Caco-2 (cell line): ENCODE data around the gene SRPK2. TPM values are rescaled to one million over a fixed set of nuclear protein-coding genes. Genes with fewer than 3 reads are reported as not detected.

Experiments
- BruUV-seq: library from RNA; stranded (reverse); fragments of 400-500 nt; replicated peaks from 2 replicates; lab custom pipeline; 2021; lab: Mats Ljungman, UMichigan
- CTCF ChIA-PET: fragments of 300-600 bp; sonication (Branson Sonifier 250); formaldehyde crosslinking; loops from one replicate; lab custom pipeline; 2022; ENCODE audit warnings: antibody characterized with exemption; lab: Charles Lee
- POLR2A ChIA-PET: fragments of 300-600 bp; sonication (Branson Sonifier 250); formaldehyde crosslinking; loops from one replicate; lab custom pipeline; 2022; ENCODE audit warnings: antibody characterized with exemption; lab: Charles Lee
- DNase-seq, 2 experiments: peaks; one replicate each; pipeline versions ENCODE4 v3.0.0 to v3.0.0-alpha.2; 2020 to 2022
- H3K27me3 ChIP-seq: replicated peaks from 2 replicates; pipeline ENCODE4 v1.6.0; 2011; ENCODE audit warnings: low read length; ENCODE audit not compliant: control insufficient read depth, insufficient read depth
- H3K36me3 ChIP-seq: 2 replicates; pipeline ENCODE4 v1.5.1; 2011; ENCODE audit warnings: low read length; ENCODE audit not compliant: control insufficient read depth, insufficient read depth
- H3K4me1 ChIP-seq: fragments of 250-450 bp; sonication (Bioruptor Pico); 2 replicates; pipeline ENCODE4 v1.5.1; 2020; ENCODE audit warnings: mild to moderate bottlenecking
- H3K4me3 ChIP-seq: 2 replicates; pipeline ENCODE4 v1.5.1; 2011; ENCODE audit warnings: low read depth, mild to moderate bottlenecking, control low read depth, low read length
- H3K9me3 ChIP-seq: fragments of 250-450 bp; sonication (Bioruptor Pico); 2 replicates; pipeline ENCODE4 v1.5.1; 2020; ENCODE audit warnings: mild to moderate bottlenecking, moderate library complexity
- H3K27ac Mint-ChIP-seq: one replicate; pipeline ENCODE4 v1.8.0; 2022; ENCODE audit warnings: mixed read lengths; ENCODE audit not compliant: unreplicated experiment
- H3K27me3 Mint-ChIP-seq: one replicate; pipeline ENCODE4 v1.8.0; 2022; ENCODE audit warnings: mixed read lengths; ENCODE audit not compliant: insufficient read depth, unreplicated experiment
- H3K36me3 Mint-ChIP-seq: one replicate; pipeline ENCODE4 v1.8.0; 2022; ENCODE audit warnings: mild to moderate bottlenecking, mixed read lengths; ENCODE audit not compliant: insufficient read depth, unreplicated experiment
- H3K4me1 Mint-ChIP-seq: one replicate; pipeline ENCODE4 v1.8.0; 2022; ENCODE audit warnings: low read depth, mixed read lengths; ENCODE audit not compliant: unreplicated experiment
- H3K4me3 Mint-ChIP-seq: one replicate; pipeline ENCODE4 v1.8.0; 2022; ENCODE audit warnings: mild to moderate bottlenecking, moderate library complexity, mixed read lengths; ENCODE audit not compliant: unreplicated experiment
- H3K9me3 Mint-ChIP-seq: one replicate; pipeline ENCODE4 v1.8.0; 2022; ENCODE audit warnings: mixed read lengths; ENCODE audit not compliant: unreplicated experiment
- intact Hi-C: fragments of 100-400 bp; cut with micrococcal nuclease; formaldehyde crosslinking; loops from one replicate; pipeline ENCODE4 v1.10.0; 2022; ENCODE audit not compliant: unreplicated experiment
- total RNA-seq: library from RNA; stranded (reverse); gene quantifications from 2 replicates; pipeline ENCODE4 v1.2.3, GENCODE V29; 2022
- TF ChIP-seq, protein P1 (sequence below), 2 experiments: fragments of 200-600 bp in 1 of 2; IDR thresholded peaks; 1 replicate in 1 of 2; 2 replicates in 1 of 2; pipeline versions ENCODE4 v1.5.1 to v1.8.0; 2011 to 2022; ENCODE audit warnings: antibody characterized with exemption in 1 of 2, control low read depth in 1 of 2, inconsistent platforms in 1 of 2, low read depth in 1 of 2, low read length in 1 of 2, mild to moderate bottlenecking in 1 of 2, moderate library complexity in 1 of 2; ENCODE audit not compliant: insufficient read depth in 1 of 2, severe bottlenecking in 1 of 2, unreplicated experiment in 1 of 2

The SRPK2 gene
- total RNA-seq, 1 experiment from 2014 or later, result 39.9 TPM

DNA sequence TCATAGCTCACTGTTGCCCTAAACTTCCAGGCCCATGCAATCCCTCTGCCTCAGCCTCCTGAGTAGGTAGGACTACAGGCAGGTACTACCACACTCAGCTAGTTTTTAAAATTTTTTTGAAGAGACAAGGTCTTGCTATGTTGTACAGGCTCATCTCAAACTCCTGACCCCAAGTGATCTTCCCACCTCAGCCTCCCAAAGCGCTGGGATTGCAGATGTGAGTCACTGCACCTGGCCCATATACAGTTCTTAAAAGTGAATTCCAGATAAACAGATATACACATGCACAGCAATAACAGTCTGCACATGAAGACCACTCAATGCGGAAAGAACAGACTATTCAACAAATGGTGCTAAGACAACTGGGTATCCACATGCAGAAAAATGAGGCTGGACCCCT lies 67.8 kb downstream of the SRPK2 start:
- H3K36me3 ChIP-seq, result no peaks in the 10 kb centered on the region
- H3K4me3 ChIP-seq, result no peak overlapping the region
- no peaks in the 10 kb centered on the region for H3K27me3 ChIP-seq
- Mint-ChIP-seq H3K27me3 (no peaks in the 10 kb centered on the region), H3K27ac (no peak overlapping the region), H3K4me3 (no peak overlapping the region), H3K9me3 (no peaks in the 10 kb centered on the region), H3K36me3 (peaks cover 7% of the 10 kb centered on the region), H3K4me1 (peaks cover 16% of the 10 kb centered on the region)
- ChIA-PET POLR2A (no interaction called here), CTCF (no interaction called here)
- no peaks in the 10 kb centered on the region for H3K9me3 ChIP-seq
- TF ChIP-seq, protein P1, sequence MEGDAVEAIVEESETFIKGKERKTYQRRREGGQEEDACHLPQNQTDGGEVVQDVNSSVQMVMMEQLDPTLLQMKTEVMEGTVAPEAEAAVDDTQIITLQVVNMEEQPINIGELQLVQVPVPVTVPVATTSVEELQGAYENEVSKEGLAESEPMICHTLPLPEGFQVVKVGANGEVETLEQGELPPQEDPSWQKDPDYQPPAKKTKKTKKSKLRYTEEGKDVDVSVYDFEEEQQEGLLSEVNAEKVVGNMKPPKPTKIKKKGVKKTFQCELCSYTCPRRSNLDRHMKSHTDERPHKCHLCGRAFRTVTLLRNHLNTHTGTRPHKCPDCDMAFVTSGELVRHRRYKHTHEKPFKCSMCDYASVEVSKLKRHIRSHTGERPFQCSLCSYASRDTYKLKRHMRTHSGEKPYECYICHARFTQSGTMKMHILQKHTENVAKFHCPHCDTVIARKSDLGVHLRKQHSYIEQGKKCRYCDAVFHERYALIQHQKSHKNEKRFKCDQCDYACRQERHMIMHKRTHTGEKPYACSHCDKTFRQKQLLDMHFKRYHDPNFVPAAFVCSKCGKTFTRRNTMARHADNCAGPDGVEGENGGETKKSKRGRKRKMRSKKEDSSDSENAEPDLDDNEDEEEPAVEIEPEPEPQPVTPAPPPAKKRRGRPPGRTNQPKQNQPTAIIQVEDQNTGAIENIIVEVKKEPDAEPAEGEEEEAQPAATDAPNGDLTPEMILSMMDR (IDR thresholded peaks at IDR 0.05; ENCODE audit: insufficient read depth in 1 of 2, low read depth in 1 of 2, low read length in 1 of 2, severe bottlenecking in 1 of 2, unreplicated experiment in 1 of 2), result no peak
- BruUV-seq, result no TSS peak
- peaks cover 14% of the 10 kb centered on the region for H3K4me1 ChIP-seq
- intact Hi-C loops, result loop anchor here (10.0 kb wide), 1 partner anchor 396 kb away; no protein-coding TSS in a partner anchor
- DNase-seq, result no peak

DNA sequence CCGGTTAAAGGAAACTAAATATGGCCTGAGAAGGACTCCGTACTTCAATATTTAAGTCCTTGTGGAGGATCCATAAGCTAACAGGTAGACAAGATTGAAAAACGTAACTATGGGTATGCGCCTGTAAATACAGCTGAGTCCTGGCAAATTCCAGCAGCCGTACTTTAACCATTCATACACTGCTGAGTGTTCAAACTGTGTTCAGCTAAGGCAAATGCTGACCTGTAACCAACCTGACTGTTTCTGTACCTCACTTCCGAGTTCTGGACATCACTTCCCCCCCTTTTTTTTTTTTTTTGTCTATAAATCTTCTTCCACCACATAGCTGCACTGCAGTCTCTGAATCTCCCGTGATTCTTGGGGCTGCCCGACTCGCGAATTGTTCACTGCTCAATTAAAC lies 69.1 kb downstream of the SRPK2 start:
- no peaks in the 10 kb centered on the region for H3K9me3 ChIP-seq
- Mint-ChIP-seq H3K36me3 (peaks cover 7% of the 10 kb centered on the region), H3K9me3 (no peaks in the 10 kb centered on the region), H3K4me3 (no peak overlapping the region), H3K4me1 (peaks cover 16% of the 10 kb centered on the region), H3K27ac (no peak overlapping the region), H3K27me3 (no peaks in the 10 kb centered on the region)
- BruUV-seq, result no TSS peak
- H3K4me1 ChIP-seq, result peaks cover 14% of the 10 kb centered on the region
- POLR2A ChIA-PET, result interaction anchor here (0.6 kb wide), 1 partner anchor 26 kb away, joined by 6 read pairs; no protein-coding TSS in a partner anchor
- H3K4me3 ChIP-seq, result no peak overlapping the region
- H3K27me3 ChIP-seq, result no peaks in the 10 kb centered on the region
- intact Hi-C loops, result no loop called here
- CTCF ChIA-PET, result interaction anchor here (0.7 kb wide), 1 partner anchor 103 kb away, joined by 3 read pairs; no protein-coding TSS in a partner anchor
- H3K36me3 ChIP-seq, result no peaks in the 10 kb centered on the region
- DNase-seq, result no peak
- TF ChIP-seq, protein P1 (IDR thresholded peaks at IDR 0.05; ENCODE audit: insufficient read depth in 1 of 2, low read depth in 1 of 2, low read length in 1 of 2, severe bottlenecking in 1 of 2, unreplicated experiment in 1 of 2), result no peak

DNA sequence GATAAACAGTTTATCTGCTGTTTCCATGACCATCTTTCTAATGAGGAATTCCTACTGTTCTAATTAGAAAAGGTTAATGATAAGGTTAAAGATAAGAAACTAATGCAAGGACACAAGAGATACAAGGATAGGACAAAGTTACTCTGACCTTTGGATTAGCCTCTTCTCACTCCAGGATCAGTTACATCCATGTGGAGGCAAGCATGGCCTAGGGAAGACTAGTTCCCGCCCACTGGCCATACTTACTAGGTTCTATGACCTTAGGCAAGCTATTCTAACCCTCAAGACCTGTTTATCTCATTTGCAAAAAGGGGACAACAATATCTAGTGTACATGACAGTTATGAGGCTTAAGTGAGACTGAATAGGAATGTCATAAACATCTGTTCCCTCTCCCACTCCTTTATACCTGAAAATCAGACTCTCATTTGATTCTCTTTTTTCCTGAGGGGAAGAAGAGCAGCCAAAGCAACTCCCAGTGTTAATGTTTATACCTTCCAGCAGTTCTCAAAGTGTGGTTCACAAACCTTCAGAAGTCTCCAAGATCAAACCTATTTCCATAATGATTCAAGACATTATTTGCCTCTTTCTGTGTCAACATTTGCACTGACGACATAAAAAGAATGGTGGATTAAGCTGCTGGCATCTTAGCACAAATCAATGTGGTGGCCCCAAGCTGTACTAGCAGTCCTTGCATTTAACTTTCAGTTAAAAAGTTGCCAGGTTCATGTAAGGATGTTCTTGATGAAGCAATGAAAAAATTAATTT lies 72.0 kb downstream of the SRPK2 start:
- Mint-ChIP-seq H3K4me3 (peak overlapping the region; percentile 29), H3K27me3 (no peaks in the 10 kb centered on the region), H3K36me3 (peaks cover 3% of the 10 kb centered on the region), H3K4me1 (peaks cover 16% of the 10 kb centered on the region), H3K27ac (peak overlapping the region; percentile 48), H3K9me3 (no peaks in the 10 kb centered on the region)
- TF ChIP-seq, protein P1 (IDR thresholded peaks at IDR 0.05; ENCODE audit: insufficient read depth in 1 of 2, low read depth in 1 of 2, low read length in 1 of 2, severe bottlenecking in 1 of 2, unreplicated experiment in 1 of 2), result no peak
- CTCF ChIA-PET, result interaction anchor here (0.6 kb wide), 1 partner anchor 160 kb away, joined by 3 read pairs; no protein-coding TSS in a partner anchor
- no peaks in the 10 kb centered on the region for H3K27me3 ChIP-seq
- no peaks in the 10 kb centered on the region for H3K9me3 ChIP-seq
- BruUV-seq, result no TSS peak
- no peak overlapping the region for H3K4me3 ChIP-seq
- H3K36me3 ChIP-seq, result no peaks in the 10 kb centered on the region
- peaks cover 14% of the 10 kb centered on the region for H3K4me1 ChIP-seq
- peak in 1 of 2 experiments; percentile 14 for DNase-seq
- intact Hi-C loops, result no loop called here
- POLR2A ChIA-PET, result no interaction called here
